ENCODE data around the gene ZNF385D. TPM values are rescaled to one million over a fixed set of nuclear protein-coding genes. Genes with fewer than 3 reads are reported as not detected.

ZNF385D gene
- total RNA-seq, 1 donor from 2014 or later: 28.5 TPM

GRCh38 chr3:21601178-21601577 lies 149.8 kb downstream of the ZNF385D start:
- no peak for DNase-seq (ENCODE audit: low spot score)

- DNase-seq (ENCODE audit: low spot score): no peak
Observed at GRCh38 chr3:21599890-21600289, 151.1 kb downstream of the ZNF385D start.

GRCh38 chr3:21592828-21593227 lies 158.2 kb downstream of the ZNF385D start:
- DNase-seq (ENCODE audit: low spot score): no peak

- DNase-seq (ENCODE audit: low spot score): no peak
Observed at GRCh38 chr3:21587894-21588293, 163.1 kb downstream of the ZNF385D start.

- no peak for DNase-seq (ENCODE audit: low spot score)
Observed at GRCh38 chr3:21585216-21585740, 165.7 kb downstream of the ZNF385D start.

- no peak for DNase-seq (ENCODE audit: low spot score)
Observed at GRCh38 chr3:21573291-21573690, 177.7 kb downstream of the ZNF385D start.

GRCh38 chr3:21564531-21564930 lies 186.5 kb downstream of the ZNF385D start:
- DNase-seq (ENCODE audit: low spot score): no peak

- DNase-seq (ENCODE audit: low spot score): no peak
Observed at GRCh38 chr3:21562243-21562642, 188.8 kb downstream of the ZNF385D start.

- no peak for DNase-seq (ENCODE audit: low spot score)
Observed at GRCh38 chr3:21561472-21561871, 189.5 kb downstream of the ZNF385D start.

GRCh38 chr3:21551019-21551418 lies 200.0 kb downstream of the ZNF385D start:
- no peak for DNase-seq (ENCODE audit: low spot score)

- DNase-seq (ENCODE audit: low spot score): no peak
Observed at GRCh38 chr3:21544076-21544462, 206.9 kb downstream of the ZNF385D start.

- DNase-seq (ENCODE audit: low spot score): no peak
Observed at GRCh38 chr3:21543380-21544075, 207.5 kb downstream of the ZNF385D start.

- no peak for DNase-seq (ENCODE audit: low spot score)
Observed at GRCh38 chr3:21542656-21543379, 208.2 kb downstream of the ZNF385D start.

- DNase-seq (ENCODE audit: low spot score): no peak
Observed at GRCh38 chr3:21540265-21540664, 210.7 kb downstream of the ZNF385D start.

GRCh38 chr3:21534462-21534861 lies 216.5 kb downstream of the ZNF385D start:
- DNase-seq (ENCODE audit: low spot score): no peak

- no peak for DNase-seq (ENCODE audit: low spot score)
Observed at GRCh38 chr3:21533002-21533401, 218.0 kb downstream of the ZNF385D start.

- no peak for DNase-seq (ENCODE audit: low spot score)
Observed at GRCh38 chr3:21531909-21532308, 219.1 kb downstream of the ZNF385D start.

- no peak for DNase-seq (ENCODE audit: low spot score)
Observed at GRCh38 chr3:21528291-21528995, 222.6 kb downstream of the ZNF385D start.

GRCh38 chr3:21526461-21526860 lies 224.5 kb downstream of the ZNF385D start:
- DNase-seq (ENCODE audit: low spot score): no peak

GRCh38 chr3:21524133-21524532 lies 226.9 kb downstream of the ZNF385D start:
- DNase-seq (ENCODE audit: low spot score): no peak

- DNase-seq (ENCODE audit: low spot score): no peak
Observed at GRCh38 chr3:21520106-21520963, 230.7 kb downstream of the ZNF385D start.

GRCh38 chr3:21517184-21517583 lies 233.8 kb downstream of the ZNF385D start:
- no peak for DNase-seq (ENCODE audit: low spot score)

Data from ureter (tissue), 1 donor.